ENCODE measurements around the gene KDELR1.

Gene KDELR1

GRCh38 chr19:48342414-48342738, 49.0 kb downstream of the KDELR1 start:
- DNase-seq (ENCODE audit: low spot score): no peak

GRCh38 chr19:48341515-48342413, 49.6 kb downstream of the KDELR1 start:
- no peak for DNase-seq (ENCODE audit: low spot score)

- no peak for DNase-seq (ENCODE audit: low spot score)
Measured at GRCh38 chr19:48340995-48341394, 50.4 kb downstream of the KDELR1 start.

GRCh38 chr19:48338802-48339503, 52.4 kb downstream of the KDELR1 start:
- DNase-seq (ENCODE audit: low spot score): no peak

- no peak for DNase-seq (ENCODE audit: low spot score)
Measured at GRCh38 chr19:48338253-48338755, 53.0 kb downstream of the KDELR1 start.

GRCh38 chr19:48333467-48334384, 57.6 kb downstream of the KDELR1 start:
- DNase-seq (ENCODE audit: low spot score): peak; percentile 94

GRCh38 chr19:48332662-48333466, 58.5 kb downstream of the KDELR1 start:
- peak; percentile 96 for DNase-seq (ENCODE audit: low spot score)

Data from germinal center (tissue), 1 donor.